ENCODE results near the gene CNTNAP2.

The CNTNAP2 gene

DNA sequence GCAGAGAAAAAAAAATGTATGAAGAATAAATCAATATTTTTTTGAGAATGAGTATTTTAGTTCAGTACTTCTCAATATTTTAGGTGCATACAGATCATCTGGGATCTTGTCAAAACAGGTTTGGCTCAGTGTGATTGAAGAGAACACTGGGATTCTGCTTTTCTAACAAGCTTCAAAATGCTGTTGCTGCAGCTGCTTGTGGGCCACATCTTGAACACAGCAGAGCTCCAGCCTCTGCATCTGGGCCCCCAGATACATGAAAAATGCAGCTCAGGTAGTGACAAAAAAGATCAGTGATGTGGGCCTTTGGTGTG is 1296.9 kb downstream of the CNTNAP2 start:
- ChIA-PET POLR2A (no interaction called here), CTCF (no interaction called here)
- no peak overlapping the region for H3K27ac ChIP-seq (ENCODE audit: extremely low read depth, low read depth, low read length)
- H3K4me1 ChIP-seq (ENCODE audit: control insufficient read depth, insufficient read depth, low read length) = no peaks in the 10 kb centered on the region
- no peaks in the 10 kb centered on the region for H3K9me3 ChIP-seq (ENCODE audit: control insufficient read depth, insufficient read depth, low read depth, low read length)
- H3K4me3 ChIP-seq (ENCODE audit: low read depth, low read length) = no peak overlapping the region
- H3K36me3 ChIP-seq (ENCODE audit: control insufficient read depth in 2 of 2, insufficient read depth in 1 of 2, low read length in 2 of 2) = no peaks in the 10 kb centered on the region
- TF ChIP-seq KLF8 (tag by site-specific recombination; IDR thresholded peaks at IDR 0.05) = no peak
- TF ChIP-seq ZNF555 (tag by site-specific recombination; conservative IDR thresholded peaks at IDR 0.05) = no peak
- TF ChIP-seq, protein P1, sequence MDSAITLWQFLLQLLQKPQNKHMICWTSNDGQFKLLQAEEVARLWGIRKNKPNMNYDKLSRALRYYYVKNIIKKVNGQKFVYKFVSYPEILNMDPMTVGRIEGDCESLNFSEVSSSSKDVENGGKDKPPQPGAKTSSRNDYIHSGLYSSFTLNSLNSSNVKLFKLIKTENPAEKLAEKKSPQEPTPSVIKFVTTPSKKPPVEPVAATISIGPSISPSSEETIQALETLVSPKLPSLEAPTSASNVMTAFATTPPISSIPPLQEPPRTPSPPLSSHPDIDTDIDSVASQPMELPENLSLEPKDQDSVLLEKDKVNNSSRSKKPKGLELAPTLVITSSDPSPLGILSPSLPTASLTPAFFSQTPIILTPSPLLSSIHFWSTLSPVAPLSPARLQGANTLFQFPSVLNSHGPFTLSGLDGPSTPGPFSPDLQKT (IDR thresholded peaks at IDR 0.05; ENCODE audit: borderline replicate concordance, low read depth, low read length) = no peak

DNA sequence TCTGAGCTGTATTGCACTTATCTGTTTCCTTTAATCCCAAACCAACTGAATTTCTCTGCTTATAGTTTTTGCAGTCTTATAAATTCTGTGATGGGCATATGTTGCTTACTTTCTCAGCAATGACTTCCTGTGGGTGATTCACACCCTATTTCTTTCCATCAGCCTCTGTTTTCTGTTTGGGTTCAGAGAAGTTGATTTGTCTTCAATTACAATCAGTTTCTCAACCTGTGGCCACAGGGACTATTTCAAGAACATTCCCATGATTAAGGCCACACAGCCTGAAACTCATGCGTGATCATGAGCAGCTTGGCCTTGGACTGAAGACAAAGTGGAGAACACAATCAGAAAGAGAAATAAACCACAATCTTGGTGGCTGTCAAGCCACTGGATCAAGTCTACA is 1299.4 kb downstream of the CNTNAP2 start:
- H3K27ac ChIP-seq (ENCODE audit: extremely low read depth, low read depth, low read length) = no peak overlapping the region
- no peak overlapping the region for H3K4me3 ChIP-seq (ENCODE audit: low read depth, low read length)
- ChIA-PET CTCF (interaction anchor here (1.0 kb wide), 1 partner anchor 16 kb away, joined by 3 read pairs; no protein-coding TSS in a partner anchor), POLR2A (no interaction called here)
- no peaks in the 10 kb centered on the region for H3K36me3 ChIP-seq (ENCODE audit: control insufficient read depth in 2 of 2, insufficient read depth in 1 of 2, low read length in 2 of 2)
- TF ChIP-seq ZNF423 (tag by site-specific recombination; IDR thresholded peaks at IDR 0.05) (no peak), SCRT2 (tag by site-specific recombination; IDR thresholded peaks at IDR 0.05) (no peak), ZNF580 (tag by site-specific recombination; IDR thresholded peaks at IDR 0.05) (no peak), ZBTB17 (tag by site-specific recombination; IDR thresholded peaks at IDR 0.05) (no peak), ZNF214 (tag by site-specific recombination; IDR thresholded peaks at IDR 0.05; ENCODE audit: borderline replicate concordance) (no peak), ZNF239 (tag by site-specific recombination; IDR thresholded peaks at IDR 0.05) (no peak), ZNF692 (tag by site-specific recombination; IDR thresholded peaks at IDR 0.05) (no peak), ZNF623 (tag by site-specific recombination; IDR thresholded peaks at IDR 0.05) (no peak), ZNF354C (tag by site-specific recombination; IDR thresholded peaks at IDR 0.05; ENCODE audit: borderline replicate concordance, low read depth) (no peak), ZNF514 (tag by site-specific recombination; IDR thresholded peaks at IDR 0.05) (no peak)
- TF ChIP-seq, protein P2, sequence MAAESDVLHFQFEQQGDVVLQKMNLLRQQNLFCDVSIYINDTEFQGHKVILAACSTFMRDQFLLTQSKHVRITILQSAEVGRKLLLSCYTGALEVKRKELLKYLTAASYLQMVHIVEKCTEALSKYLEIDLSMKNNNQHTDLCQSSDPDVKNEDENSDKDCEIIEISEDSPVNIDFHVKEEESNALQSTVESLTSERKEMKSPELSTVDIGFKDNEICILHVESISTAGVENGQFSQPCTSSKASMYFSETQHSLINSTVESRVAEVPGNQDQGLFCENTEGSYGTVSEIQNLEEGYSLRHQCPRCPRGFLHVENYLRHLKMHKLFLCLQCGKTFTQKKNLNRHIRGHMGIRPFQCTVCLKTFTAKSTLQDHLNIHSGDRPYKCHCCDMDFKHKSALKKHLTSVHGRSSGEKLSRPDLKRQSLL (tag by site-specific recombination; IDR thresholded peaks at IDR 0.05) = no peak
- H3K4me1 ChIP-seq (ENCODE audit: control insufficient read depth, insufficient read depth, low read length) = no peaks in the 10 kb centered on the region
- H3K9me3 ChIP-seq (ENCODE audit: control insufficient read depth, insufficient read depth, low read depth, low read length) = no peaks in the 10 kb centered on the region

DNA sequence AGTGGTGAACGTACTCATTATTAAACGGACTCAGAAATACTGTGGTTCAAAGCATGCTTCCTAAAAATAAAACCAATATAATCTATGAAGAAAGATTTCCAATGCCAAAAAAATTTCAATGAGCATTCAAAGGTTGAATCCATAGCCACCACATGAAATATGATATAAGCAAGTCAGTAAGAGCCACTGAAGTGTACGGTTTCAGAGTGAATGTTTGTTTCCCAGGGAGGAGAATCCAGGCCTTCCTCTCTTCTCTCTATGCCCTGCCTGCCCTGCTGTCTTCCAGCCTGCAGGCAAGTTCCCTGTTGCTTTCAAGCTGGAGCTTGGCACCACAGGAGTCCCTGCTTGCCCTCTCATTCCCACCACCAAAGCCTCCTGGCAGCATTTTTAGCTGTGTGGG is 1302.4 kb downstream of the CNTNAP2 start:
- no peak overlapping the region for H3K27ac ChIP-seq (ENCODE audit: extremely low read depth, low read depth, low read length)
- H3K9me3 ChIP-seq (ENCODE audit: control insufficient read depth, insufficient read depth, low read depth, low read length) = no peaks in the 10 kb centered on the region
- ChIA-PET POLR2A (no interaction called here), CTCF (no interaction called here)
- H3K4me1 ChIP-seq (ENCODE audit: control insufficient read depth, insufficient read depth, low read length) = no peaks in the 10 kb centered on the region
- no peaks in the 10 kb centered on the region for H3K36me3 ChIP-seq (ENCODE audit: control insufficient read depth in 2 of 2, insufficient read depth in 1 of 2, low read length in 2 of 2)
- H3K4me3 ChIP-seq (ENCODE audit: low read depth, low read length) = no peak overlapping the region
- TF ChIP-seq TCF7L2 (IDR thresholded peaks at IDR 0.05; ENCODE audit: borderline replicate concordance, low read depth, low read length) = no peak
- no peak for TF ChIP-seq ZNF677 (tag by site-specific recombination; IDR thresholded peaks at IDR 0.05)
- no peak for TF ChIP-seq ZNF324 (tag by site-specific recombination; IDR thresholded peaks at IDR 0.05)
- no peak for TF ChIP-seq ZNF394 (tag by site-specific recombination; IDR thresholded peaks at IDR 0.05; ENCODE audit: borderline replicate concordance)
- TF ChIP-seq, protein P3, sequence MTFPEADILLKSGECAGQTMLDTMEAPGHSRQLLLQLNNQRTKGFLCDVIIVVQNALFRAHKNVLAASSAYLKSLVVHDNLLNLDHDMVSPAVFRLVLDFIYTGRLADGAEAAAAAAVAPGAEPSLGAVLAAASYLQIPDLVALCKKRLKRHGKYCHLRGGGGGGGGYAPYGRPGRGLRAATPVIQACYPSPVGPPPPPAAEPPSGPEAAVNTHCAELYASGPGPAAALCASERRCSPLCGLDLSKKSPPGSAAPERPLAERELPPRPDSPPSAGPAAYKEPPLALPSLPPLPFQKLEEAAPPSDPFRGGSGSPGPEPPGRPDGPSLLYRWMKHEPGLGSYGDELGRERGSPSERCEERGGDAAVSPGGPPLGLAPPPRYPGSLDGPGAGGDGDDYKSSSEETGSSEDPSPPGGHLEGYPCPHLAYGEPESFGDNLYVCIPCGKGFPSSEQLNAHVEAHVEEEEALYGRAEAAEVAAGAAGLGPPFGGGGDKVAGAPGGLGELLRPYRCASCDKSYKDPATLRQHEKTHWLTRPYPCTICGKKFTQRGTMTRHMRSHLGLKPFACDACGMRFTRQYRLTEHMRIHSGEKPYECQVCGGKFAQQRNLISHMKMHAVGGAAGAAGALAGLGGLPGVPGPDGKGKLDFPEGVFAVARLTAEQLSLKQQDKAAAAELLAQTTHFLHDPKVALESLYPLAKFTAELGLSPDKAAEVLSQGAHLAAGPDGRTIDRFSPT (tag by site-specific recombination; IDR thresholded peaks at IDR 0.05) = no peak
- no peak for TF ChIP-seq ZIC2 (tag by site-specific recombination; IDR thresholded peaks at IDR 0.05)
- no peak for TF ChIP-seq GLI4 (tag by site-specific recombination; IDR thresholded peaks at IDR 0.05)
- TF ChIP-seq ZNF660 (tag by site-specific recombination; IDR thresholded peaks at IDR 0.05) = no peak
- no peak for TF ChIP-seq ZNF274 (IDR thresholded peaks at IDR 0.05; ENCODE audit: low read length)
- no peak for TF ChIP-seq ZNF274 (tag by site-specific recombination; IDR thresholded peaks at IDR 0.05; ENCODE audit: borderline replicate concordance)
- TF ChIP-seq ZNF791 (tag by site-specific recombination; IDR thresholded peaks at IDR 0.05) = no peak
- no peak for TF ChIP-seq ZNF426 (tag by site-specific recombination; IDR thresholded peaks at IDR 0.05)
- no peak for TF ChIP-seq KLF1 (tag by site-specific recombination; IDR thresholded peaks at IDR 0.05)
- no peak for TF ChIP-seq ZNF768 (tag by site-specific recombination; IDR thresholded peaks at IDR 0.05)
- no peak for TF ChIP-seq ZNF561 (tag by site-specific recombination; IDR thresholded peaks at IDR 0.05; ENCODE audit: borderline replicate concordance)
- no peak for TF ChIP-seq KLF8 (tag by site-specific recombination; IDR thresholded peaks at IDR 0.05)
